GM21515 (cell line): Measurements from ENCODE around the gene VTI1A.

Source experiments
- ATAC-seq: cut with Tn5 transposase; IDR thresholded peaks from one replicate; pipeline ENCODE4 v1.9.1; 2021; ENCODE audit not compliant: unreplicated experiment

VTI1A gene

DNA sequence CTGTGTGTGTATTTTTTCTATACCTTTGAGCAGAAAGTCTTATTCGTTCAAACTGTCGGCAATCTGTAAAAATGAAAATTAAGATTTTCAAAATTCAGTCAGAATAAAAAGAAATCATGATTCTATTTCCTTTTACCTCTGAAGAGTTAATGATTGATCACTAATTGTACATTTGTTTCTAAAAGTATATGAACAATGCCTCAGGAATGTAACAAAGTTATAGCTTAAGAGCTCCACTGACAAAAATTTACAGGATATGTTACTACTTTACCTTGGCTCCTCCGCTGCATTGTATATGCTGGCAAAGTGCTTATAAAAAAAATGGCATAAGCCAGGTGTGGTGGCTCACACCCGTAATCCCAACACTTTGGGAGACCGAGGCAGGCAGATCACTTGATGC lies 225.7 kb downstream of the VTI1A start:
- no peak for ATAC-seq

DNA sequence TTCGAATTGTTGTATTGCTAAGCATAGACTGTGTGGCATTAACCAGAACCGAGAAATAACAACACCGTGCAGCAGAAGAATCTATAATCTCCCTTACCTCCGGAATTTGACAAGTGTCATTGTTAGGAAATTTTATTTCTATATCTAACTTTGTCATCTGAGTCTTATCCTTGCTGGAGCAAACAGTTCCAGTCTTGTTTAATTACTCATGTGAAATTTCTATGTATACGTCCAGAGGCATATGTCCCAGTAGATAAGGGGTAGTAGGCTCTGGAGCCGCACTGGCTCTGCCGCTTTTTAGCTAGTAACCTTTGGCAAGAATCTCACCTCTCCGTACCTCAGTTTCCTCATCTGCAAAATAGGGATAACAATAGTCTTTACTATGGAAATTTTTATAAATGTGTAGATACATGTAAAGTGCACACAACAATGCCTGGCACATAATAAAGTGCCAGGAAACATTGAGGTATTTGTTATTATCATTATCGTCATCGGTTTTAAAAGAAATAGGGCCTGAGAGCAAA lies 228.6 kb downstream of the VTI1A start:
- no peak for ATAC-seq

- no peak for ATAC-seq
Observed at GRCh38 chr10:112677689-112678088, 230.7 kb downstream of the VTI1A start.

DNA sequence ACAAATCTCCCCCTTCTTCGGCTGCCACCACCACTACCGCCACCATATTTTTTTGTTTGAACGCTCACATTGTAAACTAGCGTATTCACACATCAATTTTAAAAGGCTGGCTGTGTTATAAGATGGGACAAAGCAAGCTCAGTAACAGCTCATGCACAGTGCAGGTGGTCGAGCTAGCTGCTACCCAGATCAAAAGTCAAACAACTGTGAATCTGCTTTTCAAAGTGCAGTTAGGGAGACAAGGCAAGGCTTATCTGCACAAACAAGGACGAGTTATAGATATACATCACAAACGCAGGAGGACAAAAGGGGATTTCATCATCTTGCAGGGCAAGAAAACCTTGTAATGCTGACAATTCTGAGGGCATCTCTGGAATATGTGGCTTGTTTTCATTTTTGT lies 231.6 kb downstream of the VTI1A start:
- no peak for ATAC-seq

DNA sequence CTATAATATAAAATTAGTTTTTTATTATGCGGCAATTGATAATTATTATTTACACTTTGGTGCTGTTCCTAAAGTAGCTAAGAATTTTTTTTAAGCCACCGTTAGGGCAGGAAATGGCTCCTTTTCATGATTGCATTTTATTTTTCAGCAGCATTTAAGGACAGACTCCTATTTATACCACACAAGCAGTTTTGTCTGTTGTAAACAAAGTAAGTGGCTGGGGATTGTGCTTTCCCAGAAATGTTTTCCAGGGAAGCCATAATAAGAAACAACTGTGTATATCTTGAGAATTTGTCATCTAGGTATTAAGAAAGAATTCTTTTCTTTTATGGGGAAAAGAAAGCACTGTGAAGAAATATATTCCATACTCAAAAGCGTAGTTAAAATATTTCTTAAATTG lies 232.0 kb downstream of the VTI1A start:
- no peak for ATAC-seq

DNA sequence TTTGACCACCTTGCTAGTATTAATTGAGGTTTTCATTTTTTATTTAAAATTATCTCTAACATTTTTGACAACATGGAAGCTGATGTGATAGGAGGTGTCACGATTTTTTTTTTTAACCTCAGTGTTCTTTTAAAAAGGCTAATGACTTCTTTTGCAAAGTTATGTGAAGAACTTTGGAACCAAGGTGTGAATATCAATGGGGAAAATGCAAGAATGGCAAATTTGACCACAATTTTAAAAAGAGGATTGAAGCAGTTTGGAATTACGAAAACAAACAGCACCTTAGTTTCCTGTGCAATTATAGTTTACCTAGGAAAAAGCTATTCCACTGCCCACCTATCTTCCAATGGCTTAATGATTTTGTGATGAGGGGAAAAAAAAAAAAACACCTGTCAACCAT lies 232.4 kb downstream of the VTI1A start:
- ATAC-seq, result no peak

GRCh38 chr10:112680586-112680985 lies 233.6 kb downstream of the VTI1A start:
- no peak for ATAC-seq

DNA sequence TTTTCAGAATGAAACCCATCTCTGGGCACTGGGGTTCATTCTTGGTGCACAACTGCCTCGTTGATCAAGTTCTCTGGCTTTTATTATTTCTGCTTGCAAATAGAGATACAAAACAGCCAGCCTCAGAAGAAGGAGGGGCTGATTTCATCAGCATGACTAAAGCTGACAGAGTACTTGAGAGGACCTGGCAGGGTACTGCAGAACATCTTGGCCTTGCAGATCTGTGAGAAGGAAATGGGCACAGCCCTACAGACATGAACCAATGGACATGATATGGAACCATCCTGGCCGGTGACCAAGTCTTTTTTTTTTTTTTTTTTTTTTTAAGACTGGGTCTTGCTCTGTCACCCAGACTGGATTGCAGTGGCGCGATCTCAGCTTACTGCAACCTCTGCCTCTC lies 240.6 kb downstream of the VTI1A start:
- no peak for ATAC-seq

- ATAC-seq, result no peak
Observed at GRCh38 chr10:112689327-112690072, 242.5 kb downstream of the VTI1A start.

- ATAC-seq, result no peak
Observed at GRCh38 chr10:112695539-112695938, 248.5 kb downstream of the VTI1A start.

DNA sequence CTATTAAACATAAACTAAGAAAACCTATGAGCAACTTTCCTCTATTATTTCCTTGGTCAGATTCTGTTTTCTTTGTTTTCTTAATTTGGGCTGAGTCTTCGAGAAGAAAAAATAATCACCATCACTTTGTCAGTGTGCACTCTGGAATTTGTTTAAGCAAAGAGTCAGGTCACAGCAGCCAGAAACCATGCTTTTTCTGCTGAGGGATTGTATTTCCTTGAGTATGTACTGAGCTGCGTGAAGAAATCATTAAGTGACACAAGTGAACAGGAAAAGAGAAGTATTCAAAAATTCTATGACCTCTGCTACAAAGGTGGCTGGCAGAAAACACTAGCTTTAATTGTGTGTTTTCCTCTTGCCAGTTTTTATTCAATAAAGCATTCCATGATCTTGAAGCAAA lies 249.6 kb downstream of the VTI1A start:
- ATAC-seq, result no peak

GRCh38 chr10:112698133-112698817 lies 251.3 kb downstream of the VTI1A start:
- ATAC-seq, result no peak

- no peak for ATAC-seq
Observed at GRCh38 chr10:112698818-112699164, 251.8 kb downstream of the VTI1A start.

DNA sequence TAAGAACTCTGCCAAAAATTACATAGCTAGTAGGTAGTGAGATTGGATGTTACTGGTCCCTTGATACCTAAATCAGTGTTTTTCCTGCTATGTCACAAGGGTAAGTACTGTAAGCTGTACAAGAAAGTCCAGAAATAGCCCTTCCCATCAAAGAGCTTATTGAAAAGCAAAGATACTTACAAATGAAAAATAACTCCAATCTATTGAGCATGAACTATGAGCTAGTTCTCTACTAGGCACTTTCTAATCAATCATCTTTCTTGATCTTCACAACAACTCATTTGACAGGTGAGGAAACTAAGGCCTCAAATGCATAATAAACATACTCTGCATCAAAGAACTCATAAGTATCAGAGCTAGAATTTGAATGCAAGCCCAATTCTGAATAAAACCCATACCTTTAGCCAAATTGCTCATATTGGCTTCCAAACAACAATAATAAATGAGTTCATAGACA lies 253.2 kb downstream of the VTI1A start:
- ATAC-seq, result no peak

DNA sequence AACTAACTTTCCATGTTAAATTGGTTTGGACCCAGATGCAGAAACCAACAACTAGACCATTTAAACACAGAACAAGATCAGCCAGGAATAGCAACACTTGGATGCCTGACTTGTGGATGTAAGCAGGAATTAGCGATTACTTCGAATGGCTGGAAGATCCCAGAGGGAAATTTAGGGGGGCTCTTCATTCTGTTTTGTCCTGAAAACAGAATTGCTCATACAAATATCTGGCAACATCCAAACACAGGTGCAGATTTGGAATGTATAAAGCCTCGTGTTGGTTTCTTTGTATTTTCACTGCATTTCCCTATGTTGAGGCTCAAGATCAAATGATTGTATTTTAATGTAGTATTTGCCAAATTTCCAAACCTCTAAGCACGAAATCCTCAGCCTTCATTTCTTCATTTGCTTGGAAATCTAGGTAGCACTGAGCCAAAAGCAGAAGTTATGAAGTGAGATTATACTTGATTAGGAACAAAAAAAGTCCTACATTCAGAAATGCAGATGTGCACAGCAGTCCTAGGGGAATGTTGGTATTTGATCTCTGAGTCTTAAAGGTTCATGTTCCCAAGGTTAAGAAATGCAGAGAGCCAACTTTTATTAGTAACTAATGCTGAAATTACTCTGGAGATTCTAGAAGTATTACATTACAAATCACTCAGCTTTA lies 254.3 kb downstream of the VTI1A start:
- ATAC-seq, result no peak

DNA sequence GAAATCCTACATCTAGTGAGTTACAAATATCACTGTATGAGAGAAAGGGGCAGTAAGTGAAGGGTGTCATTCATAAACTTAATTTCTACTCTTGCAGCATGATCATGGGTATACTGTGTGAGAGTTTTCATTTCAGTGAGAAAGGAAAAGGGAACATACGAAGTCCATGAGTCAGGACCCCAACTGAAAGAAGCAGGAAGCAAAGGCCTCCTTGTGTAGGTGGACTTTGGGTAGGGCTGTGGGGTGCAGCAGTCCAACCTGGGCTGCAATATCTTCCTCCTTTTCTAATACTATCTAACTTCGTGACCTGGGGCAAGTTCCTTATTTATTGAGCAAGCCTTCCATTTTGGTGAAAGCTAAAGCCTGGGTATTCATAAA lies 254.9 kb downstream of the VTI1A start:
- no peak for ATAC-seq

DNA sequence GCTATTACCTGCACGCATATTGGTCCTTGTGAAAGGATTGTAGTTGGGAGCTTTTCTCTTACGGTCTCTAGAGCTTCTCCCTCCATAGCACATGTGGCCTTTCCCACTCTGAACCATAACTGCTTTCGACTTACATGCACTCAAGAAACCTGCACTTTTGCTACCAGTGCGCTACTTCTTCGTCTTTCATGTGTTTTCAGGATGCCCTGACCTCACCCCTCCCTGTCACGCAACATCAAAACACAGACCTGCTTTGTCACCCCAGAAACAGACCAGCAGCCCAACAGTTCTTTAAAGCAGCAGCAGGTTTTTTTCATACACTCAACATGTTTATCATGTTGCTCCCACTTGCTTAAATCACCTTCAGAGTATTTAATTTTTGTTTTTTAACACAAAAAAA lies 259.6 kb downstream of the VTI1A start:
- no peak for ATAC-seq

DNA sequence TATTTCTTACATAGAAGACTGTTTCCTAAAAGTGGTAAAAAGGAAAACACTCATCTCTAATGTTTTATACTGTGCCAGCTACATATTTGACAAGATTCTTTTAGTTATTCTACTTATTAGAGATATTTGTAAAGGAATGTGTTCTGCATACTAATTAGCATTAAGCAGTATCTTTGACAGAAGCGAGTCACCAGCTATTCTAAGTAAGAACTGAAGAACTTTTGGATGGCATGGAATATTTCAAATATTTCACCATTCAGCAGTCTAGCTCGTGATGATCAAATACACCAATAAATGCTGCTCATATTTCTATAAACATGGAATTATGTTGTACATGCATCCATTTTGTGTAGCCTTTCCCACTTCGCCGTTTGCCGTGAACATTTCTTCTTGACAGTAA lies 261.4 kb downstream of the VTI1A start:
- no peak for ATAC-seq

- no peak for ATAC-seq
Observed at GRCh38 chr10:112710528-112710927, 263.5 kb downstream of the VTI1A start.

DNA sequence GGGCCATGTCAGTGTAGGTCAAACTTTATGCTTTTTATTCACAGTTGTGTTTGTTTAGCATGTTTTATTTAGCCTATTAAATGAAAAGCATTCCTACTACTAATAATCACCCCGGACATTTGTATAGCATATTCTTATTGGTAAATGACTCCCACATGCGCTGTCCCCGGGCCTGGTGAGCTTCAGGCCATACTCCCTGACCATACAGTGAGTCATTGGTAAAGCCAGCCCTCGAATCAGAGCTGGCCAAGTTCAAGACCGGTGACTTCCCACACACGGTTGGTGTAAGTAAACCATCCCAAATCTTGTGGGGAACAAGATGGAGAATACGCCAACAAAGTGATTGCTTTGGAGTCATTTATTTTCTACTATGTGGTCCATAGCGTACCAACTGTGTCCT lies 264.4 kb downstream of the VTI1A start:
- ATAC-seq, result no peak

GRCh38 chr10:112712536-112712935 lies 265.5 kb downstream of the VTI1A start:
- no peak for ATAC-seq

DNA sequence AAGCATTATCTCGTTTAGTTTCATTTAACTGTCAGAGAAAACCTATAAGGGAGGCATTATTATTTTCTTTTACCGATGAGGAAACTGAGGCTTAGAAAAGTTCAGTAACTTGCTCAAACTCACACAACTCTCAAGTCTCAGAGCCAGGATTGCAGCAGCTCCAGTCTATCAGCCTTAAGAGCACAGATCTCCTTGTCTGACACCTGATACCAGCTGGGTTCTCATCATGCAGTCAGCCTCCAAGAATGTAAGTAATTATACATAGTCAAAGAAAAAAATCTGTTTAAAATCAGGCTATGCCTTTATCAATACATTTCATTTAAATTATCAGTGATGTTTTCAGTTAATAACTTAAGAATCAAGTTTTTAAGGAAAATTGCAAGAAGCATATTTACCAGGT lies 266.4 kb downstream of the VTI1A start:
- ATAC-seq, result no peak
